Measurements from ENCODE around the gene DPP8. TPM values are rescaled to one million over a fixed set of nuclear protein-coding genes. Genes with fewer than 3 reads are reported as not detected.
A peak's percentile ranks its signal among the peaks of the same experiment; 100 is the strongest.

Gene DPP8
- polyA plus RNA-seq, 2 of the 4 experiments (the other 2 are of a cell fraction), result 24.4 to 41.8 TPM

GRCh38 chr15:65405791-65406423, 111.6 kb downstream of the DPP8 start:
- FAIRE-seq, result peak; percentile 80
- Histone ChIP-seq H3K27ac (no peak overlapping the region), H3K9me3 (no peaks in the 10 kb centered on the region), H3K4me2 (no peak overlapping the region), H3K4me1 (peaks cover 5% of the 10 kb centered on the region), H3K4me3 (no peak overlapping the region)
- WGBS (ENCODE audit: missing lambda C conversion rate), result 88% methylated on average over 7 of the region's 7 CpGs
- ChIA-PET CTCF (interaction anchor here (9.5 to 28.3 kb wide), 3 partner anchors 12 to 87 kb away, joined by 228 to 772 read pairs (median 256); partner anchors contain the start of genes IGDCC3 and IGDCC4), POLR2A (no interaction called here)
- ATAC-seq, result no peak
- DNase-seq (ENCODE audit: low read depth in 1 of 2, low spot score in 1 of 2), result no peak
- TF ChIP-seq HOXB13 (CRISPR knock-in tag; IDR thresholded peaks at IDR 0.05; ENCODE audit: low read depth) (no peak), POLR2AphosphoS2 (conservative IDR thresholded peaks at IDR 0.05; ENCODE audit: low read length) (no peak), MAFK (IDR thresholded peaks at IDR 0.05; ENCODE audit: partially characterized antibody) (no peak), HOXA7 (CRISPR knock-in tag; IDR thresholded peaks at IDR 0.05) (no peak), BCL3 (IDR thresholded peaks at IDR 0.05) (no peak), RFX5 (IDR thresholded peaks at IDR 0.05) (no peak)

GRCh38 chr15:65404186-65404872, 113.2 kb downstream of the DPP8 start:
- no peak for FAIRE-seq
- Histone ChIP-seq H3K27ac (no peak overlapping the region), H3K4me1 (peaks cover 5% of the 10 kb centered on the region), H3K4me2 (no peak overlapping the region), H3K4me3 (no peak overlapping the region), H3K9me3 (no peaks in the 10 kb centered on the region)
- no peak for TF ChIP-seq PHF8 (IDR thresholded peaks at IDR 0.05; ENCODE audit: borderline replicate concordance, low read depth)
- TF ChIP-seq ZC3H11A (IDR thresholded peaks at IDR 0.05), result no peak
- no peak for TF ChIP-seq ZSCAN20 (CRISPR knock-in tag; IDR thresholded peaks at IDR 0.05)
- no peak for TF ChIP-seq CEBPB (IDR thresholded peaks at IDR 0.05)
- TF ChIP-seq CBX8 (IDR thresholded peaks at IDR 0.05), result no peak
- no peak for TF ChIP-seq RCOR1 (IDR thresholded peaks at IDR 0.05; ENCODE audit: low read depth, low read length)
- no peak for TF ChIP-seq CTCF (IDR thresholded peaks at IDR 0.05)
- no peak for TF ChIP-seq EP300 (IDR thresholded peaks at IDR 0.05)
- no peak for TF ChIP-seq FOSL2 (IDR thresholded peaks at IDR 0.05)
- TF ChIP-seq FOSL2 (CRISPR knock-in tag; IDR thresholded peaks at IDR 0.05), result no peak
- no peak for TF ChIP-seq ESRRA (IDR thresholded peaks at IDR 0.05; ENCODE audit: borderline replicate concordance, low read length)
- no peak for TF ChIP-seq EHF (CRISPR knock-in tag; IDR thresholded peaks at IDR 0.05)
- no peak for TF ChIP-seq NR3C1 (IDR thresholded peaks at IDR 0.05)
- no peak for TF ChIP-seq MYC (IDR thresholded peaks at IDR 0.05; ENCODE audit: borderline replicate concordance, low read length)
- TF ChIP-seq BCL3 (IDR thresholded peaks at IDR 0.05), result no peak
- TF ChIP-seq TP53 (CRISPR knock-in tag; IDR thresholded peaks at IDR 0.05), result no peak
- TF ChIP-seq RARB (CRISPR knock-in tag; IDR thresholded peaks at IDR 0.05), result no peak
- CTCF ChIA-PET, result interaction anchor here (0.6 to 28.3 kb wide), 5 partner anchors 13 to 167 kb away, joined by 3 to 772 read pairs (median 228); partner anchors contain the start of genes IGDCC3 and IGDCC4
- no peak for DNase-seq (ENCODE audit: low read depth in 1 of 2, low spot score in 1 of 2)
- POLR2A ChIA-PET, result no interaction called here
- no peak for ATAC-seq
- 83% methylated on average over 6 of the region's 6 CpGs for WGBS (ENCODE audit: missing lambda C conversion rate)

All from A549 (cell line).